Lower lobe of right lung (tissue), 2 donors: ENCODE measurements around the gene DSG4. TPM values are rescaled to one million over a fixed set of nuclear protein-coding genes. Genes with fewer than 3 reads are reported as not detected.

Source experiments
- ATAC-seq, 2 donors: fragments of 200-7000 bp; cut with Tn5 transposase; one replicate each; pipeline ENCODE4 v1.9.1; 2020 to 2022; ENCODE audit warnings: mild to moderate bottlenecking in 2 of 2, moderate library complexity in 2 of 2
- DNase-seq: peaks from one replicate; pipeline ENCODE4 v3.0.0-alpha.2; 2020
- H3K27ac ChIP-seq: fragments of 200-600 bp; one replicate; pipeline ENCODE4 v1.8.0; 2022
- H3K27me3 ChIP-seq: fragments of 200-600 bp; one replicate; pipeline ENCODE4 v1.8.0; 2022; ENCODE audit warnings: low read depth
- H3K36me3 ChIP-seq: fragments of 200-600 bp; one replicate; pipeline ENCODE4 v1.8.0; 2022; ENCODE audit warnings: mild to moderate bottlenecking
- H3K4me1 ChIP-seq: fragments of 200-600 bp; one replicate; pipeline ENCODE4 v1.8.0; 2022
- H3K4me3 ChIP-seq: fragments of 200-600 bp; one replicate; pipeline ENCODE4 v1.8.0; 2022; ENCODE audit warnings: mild to moderate bottlenecking
- H3K9me3 ChIP-seq: fragments of 200-600 bp; one replicate; pipeline ENCODE4 v1.8.0; 2022
- intact Hi-C: fragments of 100-400 bp; cut with DNase I; formaldehyde crosslinking; loops from one replicate; pipeline ENCODE4 v1.11.0; 2022
- total RNA-seq: library from RNA; stranded (reverse); fragmentation: NEBNext Ultra II Directional; extraction: Animal tissue kit (Norgen Biotek cat#: 25700); gene quantifications from one replicate; pipeline ENCODE4 v1.2.1, GENCODE V29; 2021
- TF ChIP-seq, protein P1 (sequence below): fragments of 200-600 bp; IDR thresholded peaks from one replicate; pipeline ENCODE4 v1.8.0; 2022; ENCODE audit warnings: antibody characterized with exemption, mild to moderate bottlenecking
- donor health status: DM: no; HTN: yes; CAD: no; lungs with severe emphysema.

The DSG4 gene
- total RNA-seq, 1 donor from 2014 or later = not detected

- H3K27me3 ChIP-seq = no peaks in the 10 kb centered on the region
- intact Hi-C loops = no loop called here
- TF ChIP-seq, protein P1, sequence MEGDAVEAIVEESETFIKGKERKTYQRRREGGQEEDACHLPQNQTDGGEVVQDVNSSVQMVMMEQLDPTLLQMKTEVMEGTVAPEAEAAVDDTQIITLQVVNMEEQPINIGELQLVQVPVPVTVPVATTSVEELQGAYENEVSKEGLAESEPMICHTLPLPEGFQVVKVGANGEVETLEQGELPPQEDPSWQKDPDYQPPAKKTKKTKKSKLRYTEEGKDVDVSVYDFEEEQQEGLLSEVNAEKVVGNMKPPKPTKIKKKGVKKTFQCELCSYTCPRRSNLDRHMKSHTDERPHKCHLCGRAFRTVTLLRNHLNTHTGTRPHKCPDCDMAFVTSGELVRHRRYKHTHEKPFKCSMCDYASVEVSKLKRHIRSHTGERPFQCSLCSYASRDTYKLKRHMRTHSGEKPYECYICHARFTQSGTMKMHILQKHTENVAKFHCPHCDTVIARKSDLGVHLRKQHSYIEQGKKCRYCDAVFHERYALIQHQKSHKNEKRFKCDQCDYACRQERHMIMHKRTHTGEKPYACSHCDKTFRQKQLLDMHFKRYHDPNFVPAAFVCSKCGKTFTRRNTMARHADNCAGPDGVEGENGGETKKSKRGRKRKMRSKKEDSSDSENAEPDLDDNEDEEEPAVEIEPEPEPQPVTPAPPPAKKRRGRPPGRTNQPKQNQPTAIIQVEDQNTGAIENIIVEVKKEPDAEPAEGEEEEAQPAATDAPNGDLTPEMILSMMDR = no peak
- H3K9me3 ChIP-seq = no peaks in the 10 kb centered on the region
- DNase-seq (no peak), ATAC-seq (no peak)
- no peaks in the 10 kb centered on the region for H3K4me1 ChIP-seq
- H3K4me3 ChIP-seq = no peak overlapping the region
- H3K27ac ChIP-seq = no peak overlapping the region
- no peaks in the 10 kb centered on the region for H3K36me3 ChIP-seq
Measured at GRCh38 chr18:31439807-31440325, 63.3 kb downstream of the DSG4 start.

DNA sequence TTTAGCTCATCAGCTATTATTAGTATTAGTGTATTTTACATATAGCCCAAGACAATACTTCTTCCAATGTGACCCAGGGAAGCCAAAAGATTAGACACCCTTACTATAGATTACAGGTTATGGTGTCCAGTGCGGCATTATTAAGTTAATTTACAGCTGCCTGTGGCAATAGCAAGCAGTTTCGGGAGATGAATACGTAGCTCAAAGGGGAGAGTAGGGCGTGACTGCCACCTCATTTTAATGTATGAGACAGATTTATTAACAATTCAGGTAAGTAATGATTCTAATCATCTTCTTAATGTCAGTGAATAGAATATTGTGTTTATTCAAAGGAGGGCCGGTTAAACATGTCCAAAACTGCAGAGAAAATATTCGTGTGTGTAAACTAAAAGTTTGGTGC, 64.2 kb downstream of the DSG4 start:
- Histone ChIP-seq H3K4me1 (no peaks in the 10 kb centered on the region), H3K9me3 (no peaks in the 10 kb centered on the region), H3K36me3 (no peaks in the 10 kb centered on the region), H3K4me3 (no peak overlapping the region), H3K27me3 (no peaks in the 10 kb centered on the region), H3K27ac (no peak overlapping the region)
- DNase-seq (no peak), ATAC-seq (no peak)
- intact Hi-C loops = no loop called here
- TF ChIP-seq, protein P1 = no peak

- intact Hi-C loops = no loop called here
- ATAC-seq (no peak), DNase-seq (no peak)
- H3K27me3 ChIP-seq = no peaks in the 10 kb centered on the region
- H3K4me1 ChIP-seq = no peaks in the 10 kb centered on the region
- H3K36me3 ChIP-seq = no peaks in the 10 kb centered on the region
- H3K9me3 ChIP-seq = no peaks in the 10 kb centered on the region
- H3K4me3 ChIP-seq = no peak overlapping the region
- TF ChIP-seq, protein P1 = no peak
- no peak overlapping the region for H3K27ac ChIP-seq
Measured at GRCh38 chr18:31441493-31441892, 64.9 kb downstream of the DSG4 start.

GRCh38 chr18:31444142-31444541, 67.6 kb downstream of the DSG4 start:
- H3K36me3 ChIP-seq = no peaks in the 10 kb centered on the region
- TF ChIP-seq, protein P1 = no peak
- no peak overlapping the region for H3K27ac ChIP-seq
- intact Hi-C loops = no loop called here
- DNase-seq (no peak), ATAC-seq (no peak)
- H3K27me3 ChIP-seq = no peaks in the 10 kb centered on the region
- H3K9me3 ChIP-seq = no peaks in the 10 kb centered on the region
- no peak overlapping the region for H3K4me3 ChIP-seq
- no peaks in the 10 kb centered on the region for H3K4me1 ChIP-seq

- Histone ChIP-seq H3K27ac (no peak overlapping the region), H3K9me3 (no peaks in the 10 kb centered on the region), H3K27me3 (no peaks in the 10 kb centered on the region), H3K36me3 (no peaks in the 10 kb centered on the region), H3K4me3 (no peak overlapping the region), H3K4me1 (no peaks in the 10 kb centered on the region)
- DNase-seq = no peak
- TF ChIP-seq, protein P1 = no peak
- ATAC-seq = no peak
- intact Hi-C loops = no loop called here
Measured at GRCh38 chr18:31445908-31446307, 69.3 kb downstream of the DSG4 start.

- ATAC-seq = no peak
- DNase-seq = no peak
- TF ChIP-seq, protein P1 = no peak
- intact Hi-C loops = no loop called here
- Histone ChIP-seq H3K4me1 (no peaks in the 10 kb centered on the region), H3K27me3 (no peaks in the 10 kb centered on the region), H3K9me3 (no peaks in the 10 kb centered on the region), H3K27ac (no peak overlapping the region), H3K36me3 (no peaks in the 10 kb centered on the region), H3K4me3 (no peak overlapping the region)
Measured at GRCh38 chr18:31446854-31447253, 70.3 kb downstream of the DSG4 start.
